ENCODE data around the gene CSN3.

GRCh38 chr4:70291341-70291740 lies 48.9 kb downstream of the CSN3 start:
- no peak for TF ChIP-seq ZFX (IDR thresholded peaks at IDR 0.05; ENCODE audit: borderline replicate concordance)
- TF ChIP-seq CTCF (IDR thresholded peaks at IDR 0.05), result no peak
